ENCODE results near the gene SOCS6. TPM values are rescaled to one million over a fixed set of nuclear protein-coding genes. Genes with fewer than 3 reads are reported as not detected.

SOCS6 gene
- total and polyA plus RNA-seq, 2 donors (not counting 1 experiment from before 2014, with no cell fraction given): 0.25 to 0.99 TPM

DNA sequence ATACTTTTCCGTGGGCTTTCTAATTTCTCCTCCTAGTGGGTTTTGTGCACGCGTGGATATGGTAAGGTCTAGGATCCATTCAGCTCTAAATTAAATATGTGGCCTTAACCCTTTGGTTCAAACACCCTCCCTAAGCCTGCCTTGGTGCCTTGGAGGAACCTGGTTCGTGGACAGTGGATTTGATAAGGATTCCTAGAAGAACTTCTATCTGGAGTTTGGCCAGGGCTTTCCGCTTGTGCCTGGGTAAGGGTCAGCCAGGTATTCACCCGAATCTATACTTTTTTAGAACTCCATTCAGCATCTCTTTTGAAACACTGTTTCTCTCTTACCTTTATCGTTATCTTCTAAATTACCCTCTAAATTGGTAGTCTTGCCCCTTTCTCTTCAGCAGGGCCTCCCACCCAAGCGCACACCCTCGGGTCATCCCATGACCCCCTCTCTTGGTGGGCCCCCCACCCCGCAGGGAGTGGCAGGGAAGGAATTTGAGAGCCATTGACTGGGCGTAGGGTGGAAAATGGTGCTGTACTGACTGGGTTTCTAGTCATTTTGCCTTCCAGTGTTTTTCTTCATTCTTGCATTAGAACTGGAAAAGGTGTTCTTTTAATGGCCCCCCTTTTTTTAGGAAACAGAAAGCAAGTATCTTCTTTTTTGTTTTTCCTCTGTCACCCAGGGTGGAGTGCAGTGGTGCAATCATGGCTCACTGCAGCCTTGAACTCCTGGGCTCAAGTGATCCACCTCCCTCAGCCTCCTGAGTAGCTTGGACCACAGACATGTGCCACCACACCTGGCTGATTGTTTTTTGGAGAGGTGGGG is 1.8 kb downstream of the SOCS6 start:
- no peak overlapping the region for H3K27ac Mint-ChIP-seq
- H3K27me3 Mint-ChIP-seq: peaks cover 31% of the 10 kb centered on the region
- Histone ChIP-seq H3K27ac (ENCODE audit: low read length in 2 of 2) (no peak overlapping the region), H3K79me2 (ENCODE audit: control insufficient read depth, insufficient read depth, low read length) (no peaks in the 10 kb centered on the region), H3K36me3 (replicated peaks in 1 of 2; ENCODE audit: control extremely low read depth in 1 of 2, control insufficient read depth in 1 of 2, extremely low read depth in 1 of 2, insufficient read depth in 2 of 2, low read length in 1 of 2) (no peaks in the 10 kb centered on the region), H3K9ac (ENCODE audit: low read length) (no peak overlapping the region), H3K4me2 (replicated peaks; ENCODE audit: low read depth, low read length, poor library complexity, severe bottlenecking) (peak overlapping the region; percentile 71), H3K4me1 (ENCODE audit: control insufficient read depth in 2 of 2, insufficient read depth in 2 of 2, low read length in 2 of 2) (peaks cover 5 to 9% of the 10 kb centered on the region in 2 donors), H4K20me1 (ENCODE audit: control insufficient read depth, insufficient read depth, low read length, poor library complexity, severe bottlenecking) (no peaks in the 10 kb centered on the region), H3K27me3 (replicated peaks in 1 of 4; ENCODE audit: control extremely low read depth in 1 of 4, control insufficient read depth in 3 of 4, insufficient read depth in 4 of 4, low read length in 3 of 4) (peaks cover 0 to 7% (median 6%) of the 10 kb centered on the region in 4 experiments), H3K4me3 (ENCODE audit: control extremely low read depth in 1 of 5, extremely low read depth in 1 of 5, insufficient read depth in 1 of 5, low read depth in 2 of 5, low read length in 4 of 5) (no peak overlapping the region), H2AFZ (ENCODE audit: insufficient read depth, low read depth, low read length, poor library complexity, severe bottlenecking) (no peak overlapping the region), H3K9me3 (ENCODE audit: control extremely low read depth in 1 of 3, control insufficient read depth in 2 of 3, insufficient read depth in 1 of 3, low read length in 2 of 3) (no peaks in the 10 kb centered on the region)
- H3K4me1 Mint-ChIP-seq: peaks cover 13% of the 10 kb centered on the region
- ATAC-seq (ENCODE audit: low read depth): no peak
- peak overlapping the region; percentile 49 for H3K4me3 Mint-ChIP-seq
- 94% methylated on average over 5 of the region's 11 CpGs for WGBS (ENCODE audit: insufficient coverage)
- TF ChIP-seq, protein P1, sequence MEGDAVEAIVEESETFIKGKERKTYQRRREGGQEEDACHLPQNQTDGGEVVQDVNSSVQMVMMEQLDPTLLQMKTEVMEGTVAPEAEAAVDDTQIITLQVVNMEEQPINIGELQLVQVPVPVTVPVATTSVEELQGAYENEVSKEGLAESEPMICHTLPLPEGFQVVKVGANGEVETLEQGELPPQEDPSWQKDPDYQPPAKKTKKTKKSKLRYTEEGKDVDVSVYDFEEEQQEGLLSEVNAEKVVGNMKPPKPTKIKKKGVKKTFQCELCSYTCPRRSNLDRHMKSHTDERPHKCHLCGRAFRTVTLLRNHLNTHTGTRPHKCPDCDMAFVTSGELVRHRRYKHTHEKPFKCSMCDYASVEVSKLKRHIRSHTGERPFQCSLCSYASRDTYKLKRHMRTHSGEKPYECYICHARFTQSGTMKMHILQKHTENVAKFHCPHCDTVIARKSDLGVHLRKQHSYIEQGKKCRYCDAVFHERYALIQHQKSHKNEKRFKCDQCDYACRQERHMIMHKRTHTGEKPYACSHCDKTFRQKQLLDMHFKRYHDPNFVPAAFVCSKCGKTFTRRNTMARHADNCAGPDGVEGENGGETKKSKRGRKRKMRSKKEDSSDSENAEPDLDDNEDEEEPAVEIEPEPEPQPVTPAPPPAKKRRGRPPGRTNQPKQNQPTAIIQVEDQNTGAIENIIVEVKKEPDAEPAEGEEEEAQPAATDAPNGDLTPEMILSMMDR (IDR thresholded peaks at IDR 0.05): no peak
- TF ChIP-seq EZH2 (IDR thresholded peaks at IDR 0.05; ENCODE audit: borderline replicate concordance, insufficient read depth, low read depth, low read length, poor library complexity, severe bottlenecking): no peak
- H3K9me3 Mint-ChIP-seq (ENCODE audit: insufficient read depth): no peaks in the 10 kb centered on the region
- CTCF ChIA-PET: no interaction called here
- intact Hi-C loops (cut with micrococcal nuclease): no loop called here
- POLR2A ChIA-PET: no interaction called here
- DNase-seq: no peak

DNA sequence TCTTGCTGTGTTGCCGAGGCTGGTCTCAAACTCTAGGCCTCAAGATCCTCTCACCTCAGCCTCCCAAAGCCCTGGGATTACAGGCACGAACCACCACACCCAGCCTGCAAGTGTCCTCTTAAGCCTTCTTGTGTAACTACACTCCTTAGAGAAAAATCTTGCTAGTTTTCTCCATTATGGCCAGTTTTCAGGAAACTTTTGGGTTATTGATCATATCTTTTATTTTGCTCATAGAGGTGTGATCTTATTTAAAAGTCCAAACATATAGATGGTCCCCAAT is 2.4 kb downstream of the SOCS6 start:
- WGBS (ENCODE audit: insufficient coverage): 100% methylated on average over 1 of the region's 2 CpGs
- Histone ChIP-seq H3K9ac (ENCODE audit: low read length) (no peak overlapping the region), H3K36me3 (replicated peaks in 1 of 2; ENCODE audit: control extremely low read depth in 1 of 2, control insufficient read depth in 1 of 2, extremely low read depth in 1 of 2, insufficient read depth in 2 of 2, low read length in 1 of 2) (no peaks in the 10 kb centered on the region), H3K79me2 (ENCODE audit: control insufficient read depth, insufficient read depth, low read length) (no peaks in the 10 kb centered on the region), H3K27ac (ENCODE audit: low read length in 2 of 2) (no peak overlapping the region), H3K4me2 (replicated peaks; ENCODE audit: low read depth, low read length, poor library complexity, severe bottlenecking) (no peak overlapping the region), H3K27me3 (replicated peaks in 1 of 4; ENCODE audit: control extremely low read depth in 1 of 4, control insufficient read depth in 3 of 4, insufficient read depth in 4 of 4, low read length in 3 of 4) (peaks cover 0 to 7% (median 6%) of the 10 kb centered on the region in 4 experiments), H3K4me3 (ENCODE audit: control extremely low read depth in 1 of 5, extremely low read depth in 1 of 5, insufficient read depth in 1 of 5, low read depth in 2 of 5, low read length in 4 of 5) (no peak overlapping the region), H3K9me3 (ENCODE audit: control extremely low read depth in 1 of 3, control insufficient read depth in 2 of 3, insufficient read depth in 1 of 3, low read length in 2 of 3) (no peaks in the 10 kb centered on the region), H2AFZ (ENCODE audit: insufficient read depth, low read depth, low read length, poor library complexity, severe bottlenecking) (no peak overlapping the region), H4K20me1 (ENCODE audit: control insufficient read depth, insufficient read depth, low read length, poor library complexity, severe bottlenecking) (no peaks in the 10 kb centered on the region), H3K4me1 (ENCODE audit: control insufficient read depth in 2 of 2, insufficient read depth in 2 of 2, low read length in 2 of 2) (peaks cover 5 to 9% of the 10 kb centered on the region in 2 donors)
- peaks cover 31% of the 10 kb centered on the region for H3K27me3 Mint-ChIP-seq
- ChIA-PET POLR2A (no interaction called here), CTCF (no interaction called here)
- peaks cover 13% of the 10 kb centered on the region for H3K4me1 Mint-ChIP-seq
- no peak overlapping the region for H3K27ac Mint-ChIP-seq
- peak overlapping the region; percentile 49 for H3K4me3 Mint-ChIP-seq
- intact Hi-C loops (cut with micrococcal nuclease): no loop called here
- H3K9me3 Mint-ChIP-seq (ENCODE audit: insufficient read depth): no peaks in the 10 kb centered on the region
- TF ChIP-seq, protein P1 (IDR thresholded peaks at IDR 0.05): no peak
- TF ChIP-seq EZH2 (IDR thresholded peaks at IDR 0.05; ENCODE audit: borderline replicate concordance, insufficient read depth, low read depth, low read length, poor library complexity, severe bottlenecking): no peak
- no peak for DNase-seq
- ATAC-seq (ENCODE audit: low read depth): no peak

Measured in B cell (primary cell).